ENCODE results near the gene NCOR2. TPM values are rescaled to one million over a fixed set of nuclear protein-coding genes. Genes with fewer than 3 reads are reported as not detected.
A peak's percentile ranks its signal among the peaks of the same experiment; 100 is the strongest.

Gene NCOR2
- polyA plus RNA-seq, 1 donor (not counting 4 experiments of a cell fraction or from before 2014, with no cell fraction given) = 4.7 TPM

DNA sequence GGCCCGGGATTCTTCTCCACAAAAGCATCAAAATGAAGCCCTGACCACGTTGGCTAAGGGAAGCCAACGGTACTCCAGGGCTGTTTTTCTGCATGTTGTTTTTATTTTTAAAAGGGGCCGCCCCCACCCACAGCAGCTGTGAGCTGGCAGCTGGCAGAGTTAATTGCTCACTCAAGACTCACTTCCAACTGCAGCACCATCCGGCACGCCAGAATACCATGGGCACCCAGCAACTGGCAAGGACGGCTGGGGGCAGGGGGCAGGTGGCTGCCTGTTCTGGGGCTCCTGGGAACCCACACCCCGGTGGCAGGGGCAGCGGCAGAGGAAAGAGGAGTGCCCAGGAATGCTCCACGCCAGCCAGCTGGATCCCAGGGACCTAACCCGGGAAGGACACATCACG, 44.3 kb downstream of the NCOR2 start:
- dilution Hi-C loops (cut with MboI; ENCODE audit: extremely low pct_ligation_motif_present, low sequenced_read_pairs) = no loop called here

DNA sequence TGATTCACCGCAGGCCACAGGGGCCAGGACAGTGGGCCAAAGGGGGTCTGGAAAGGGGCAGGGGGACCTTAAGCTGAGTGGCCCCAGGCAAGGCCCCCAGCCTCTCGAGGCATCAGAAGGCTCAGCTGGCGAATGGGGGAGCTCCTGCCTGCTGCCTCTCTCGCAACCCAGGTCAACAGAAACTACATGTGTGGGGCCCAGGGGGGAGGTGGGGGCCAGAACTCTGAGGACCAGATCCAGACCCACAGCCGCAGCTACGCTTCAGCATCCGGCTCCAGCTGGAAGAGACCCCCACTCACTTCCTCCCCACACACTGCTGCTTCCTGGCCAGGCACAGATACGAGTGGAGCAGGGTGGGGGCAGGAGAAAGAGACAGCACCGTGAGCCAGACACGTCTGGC, 46.5 kb downstream of the NCOR2 start:
- FAIRE-seq = no peak
- H4K20me1 ChIP-seq (ENCODE audit: control insufficient read depth, extremely low read depth, insufficient read depth, low read length) = peaks cover 6% of the 10 kb centered on the region
- no peak overlapping the region for H3K27ac ChIP-seq (ENCODE audit: control insufficient read depth, insufficient read depth, low read length)
- no peak overlapping the region for H3K9ac ChIP-seq (ENCODE audit: control insufficient read depth, extremely low read depth, insufficient read depth, low read length)
- TF ChIP-seq EZH2 (IDR thresholded peaks at IDR 0.05; ENCODE audit: low read length) = no peak
- TF ChIP-seq, protein P1, sequence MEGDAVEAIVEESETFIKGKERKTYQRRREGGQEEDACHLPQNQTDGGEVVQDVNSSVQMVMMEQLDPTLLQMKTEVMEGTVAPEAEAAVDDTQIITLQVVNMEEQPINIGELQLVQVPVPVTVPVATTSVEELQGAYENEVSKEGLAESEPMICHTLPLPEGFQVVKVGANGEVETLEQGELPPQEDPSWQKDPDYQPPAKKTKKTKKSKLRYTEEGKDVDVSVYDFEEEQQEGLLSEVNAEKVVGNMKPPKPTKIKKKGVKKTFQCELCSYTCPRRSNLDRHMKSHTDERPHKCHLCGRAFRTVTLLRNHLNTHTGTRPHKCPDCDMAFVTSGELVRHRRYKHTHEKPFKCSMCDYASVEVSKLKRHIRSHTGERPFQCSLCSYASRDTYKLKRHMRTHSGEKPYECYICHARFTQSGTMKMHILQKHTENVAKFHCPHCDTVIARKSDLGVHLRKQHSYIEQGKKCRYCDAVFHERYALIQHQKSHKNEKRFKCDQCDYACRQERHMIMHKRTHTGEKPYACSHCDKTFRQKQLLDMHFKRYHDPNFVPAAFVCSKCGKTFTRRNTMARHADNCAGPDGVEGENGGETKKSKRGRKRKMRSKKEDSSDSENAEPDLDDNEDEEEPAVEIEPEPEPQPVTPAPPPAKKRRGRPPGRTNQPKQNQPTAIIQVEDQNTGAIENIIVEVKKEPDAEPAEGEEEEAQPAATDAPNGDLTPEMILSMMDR (optimal IDR thresholded peaks at IDR 0.05 in 1 of 3, IDR thresholded peaks at IDR 0.05 in 1 of 3, conservative IDR thresholded peaks at IDR 0.05 in 1 of 3; ENCODE audit: extremely low read depth in 1 of 3, insufficient read depth in 2 of 3, low read length in 3 of 3) = no peak
- no peaks in the 10 kb centered on the region for H3K9me3 ChIP-seq (ENCODE audit: control insufficient read depth, low read depth, low read length)
- no peak overlapping the region for H2AFZ ChIP-seq (ENCODE audit: control insufficient read depth, low read length)
- H3K9me1 ChIP-seq (ENCODE audit: control insufficient read depth, extremely low read depth, insufficient read depth, low read length) = peaks cover 14% of the 10 kb centered on the region
- no peak overlapping the region for H3K4me2 ChIP-seq (ENCODE audit: control insufficient read depth, extremely low read depth, insufficient read depth, low read depth, low read length)
- no peak overlapping the region for H3K4me3 ChIP-seq (ENCODE audit: control insufficient read depth in 2 of 3, extremely low read depth in 1 of 3, insufficient read depth in 2 of 3, low read depth in 1 of 3, low read length in 3 of 3)
- no peaks in the 10 kb centered on the region for H3K36me3 ChIP-seq (ENCODE audit: control insufficient read depth in 2 of 2, extremely low read depth in 1 of 2, insufficient read depth in 2 of 2, low read length in 2 of 2)
- DNase-seq (ENCODE audit: low read depth, low spot score) = no peak
- H3K27me3 ChIP-seq (ENCODE audit: control insufficient read depth, extremely low read depth, insufficient read depth, low read length) = no peaks in the 10 kb centered on the region
- dilution Hi-C loops (cut with MboI; ENCODE audit: extremely low pct_ligation_motif_present, low sequenced_read_pairs) = no loop called here
- H3K4me1 ChIP-seq (ENCODE audit: control insufficient read depth, extremely low read depth, insufficient read depth, low read length) = peaks cover 82% of the 10 kb centered on the region
- peaks cover 37% of the 10 kb centered on the region for H3K79me2 ChIP-seq (ENCODE audit: control insufficient read depth, insufficient read depth, low read length)

More for the DNA sequence above, 44.3 kb downstream of the NCOR2 start:
- H2AFZ ChIP-seq (ENCODE audit: control insufficient read depth, low read length) = no peak overlapping the region
- no peaks in the 10 kb centered on the region for H3K27me3 ChIP-seq (ENCODE audit: control insufficient read depth, extremely low read depth, insufficient read depth, low read length)
- FAIRE-seq (peak; percentile 9), DNase-seq (ENCODE audit: low read depth, low spot score) (no peak)
- peak overlapping the region in 1 of 3 experiments; percentile 9 for H3K4me3 ChIP-seq (ENCODE audit: control insufficient read depth in 2 of 3, extremely low read depth in 1 of 3, insufficient read depth in 2 of 3, low read depth in 1 of 3, low read length in 3 of 3)
- peaks cover 77% of the 10 kb centered on the region for H3K4me1 ChIP-seq (ENCODE audit: control insufficient read depth, extremely low read depth, insufficient read depth, low read length)
- no peaks in the 10 kb centered on the region for H3K36me3 ChIP-seq (ENCODE audit: control insufficient read depth in 2 of 2, extremely low read depth in 1 of 2, insufficient read depth in 2 of 2, low read length in 2 of 2)
- peaks cover 6% of the 10 kb centered on the region for H3K9me1 ChIP-seq (ENCODE audit: control insufficient read depth, extremely low read depth, insufficient read depth, low read length)
- peak overlapping the region; percentile 16 for H3K9ac ChIP-seq (ENCODE audit: control insufficient read depth, extremely low read depth, insufficient read depth, low read length)
- peak overlapping the region; percentile 66 for H3K27ac ChIP-seq (ENCODE audit: control insufficient read depth, insufficient read depth, low read length)
- no peaks in the 10 kb centered on the region for H4K20me1 ChIP-seq (ENCODE audit: control insufficient read depth, extremely low read depth, insufficient read depth, low read length)
- peak overlapping the region; percentile 11 for H3K4me2 ChIP-seq (ENCODE audit: control insufficient read depth, extremely low read depth, insufficient read depth, low read depth, low read length)
- H3K79me2 ChIP-seq (ENCODE audit: control insufficient read depth, insufficient read depth, low read length) = peaks cover 39% of the 10 kb centered on the region
- H3K9me3 ChIP-seq (ENCODE audit: control insufficient read depth, low read depth, low read length) = no peaks in the 10 kb centered on the region
- TF ChIP-seq EZH2 (IDR thresholded peaks at IDR 0.05; ENCODE audit: low read length) = no peak

- H3K9me1 ChIP-seq (ENCODE audit: control insufficient read depth, extremely low read depth, insufficient read depth, low read length) = peaks cover 16% of the 10 kb centered on the region
- H3K9me3 ChIP-seq (ENCODE audit: control insufficient read depth, low read depth, low read length) = no peaks in the 10 kb centered on the region
- dilution Hi-C loops (cut with MboI; ENCODE audit: extremely low pct_ligation_motif_present, low sequenced_read_pairs) = no loop called here
- H3K9ac ChIP-seq (ENCODE audit: control insufficient read depth, extremely low read depth, insufficient read depth, low read length) = peak overlapping the region; percentile 51
- H3K36me3 ChIP-seq (ENCODE audit: control insufficient read depth in 2 of 2, extremely low read depth in 1 of 2, insufficient read depth in 2 of 2, low read length in 2 of 2) = peaks cover 0 to 3% of the 10 kb centered on the region in 2 experiments
- H3K4me3 ChIP-seq (ENCODE audit: control insufficient read depth in 2 of 3, extremely low read depth in 1 of 3, insufficient read depth in 2 of 3, low read depth in 1 of 3, low read length in 3 of 3) = no peak overlapping the region
- H3K79me2 ChIP-seq (ENCODE audit: control insufficient read depth, insufficient read depth, low read length) = peaks cover 38% of the 10 kb centered on the region
- no peak overlapping the region for H2AFZ ChIP-seq (ENCODE audit: control insufficient read depth, low read length)
- peaks cover 76% of the 10 kb centered on the region for H3K4me1 ChIP-seq (ENCODE audit: control insufficient read depth, extremely low read depth, insufficient read depth, low read length)
- peak; percentile 66 for FAIRE-seq
- H4K20me1 ChIP-seq (ENCODE audit: control insufficient read depth, extremely low read depth, insufficient read depth, low read length) = peaks cover 8% of the 10 kb centered on the region
- H3K4me2 ChIP-seq (ENCODE audit: control insufficient read depth, extremely low read depth, insufficient read depth, low read depth, low read length) = peak overlapping the region; percentile 15
- TF ChIP-seq EZH2 (IDR thresholded peaks at IDR 0.05; ENCODE audit: low read length) = no peak
- TF ChIP-seq, protein P1 (optimal IDR thresholded peaks at IDR 0.05 in 1 of 3, IDR thresholded peaks at IDR 0.05 in 1 of 3, conservative IDR thresholded peaks at IDR 0.05 in 1 of 3; ENCODE audit: extremely low read depth in 1 of 3, insufficient read depth in 2 of 3, low read length in 3 of 3) = no peak
- H3K27me3 ChIP-seq (ENCODE audit: control insufficient read depth, extremely low read depth, insufficient read depth, low read length) = no peaks in the 10 kb centered on the region
- H3K27ac ChIP-seq (ENCODE audit: control insufficient read depth, insufficient read depth, low read length) = peak overlapping the region; percentile 97
- DNase-seq (ENCODE audit: low read depth, low spot score) = no peak
These were observed 47.1 kb downstream of the NCOR2 start for GRCh38 chr12:124520265-124520701.

Measured in keratinocyte (primary cell).